NCI-H1436 (cell line): ENCODE results near the gene C11orf68.

Experiments used
- DNase-seq: peaks from one replicate; lab custom pipeline; 2025; lab: John Stamatoyannopoulos, UW

Gene C11orf68

DNA sequence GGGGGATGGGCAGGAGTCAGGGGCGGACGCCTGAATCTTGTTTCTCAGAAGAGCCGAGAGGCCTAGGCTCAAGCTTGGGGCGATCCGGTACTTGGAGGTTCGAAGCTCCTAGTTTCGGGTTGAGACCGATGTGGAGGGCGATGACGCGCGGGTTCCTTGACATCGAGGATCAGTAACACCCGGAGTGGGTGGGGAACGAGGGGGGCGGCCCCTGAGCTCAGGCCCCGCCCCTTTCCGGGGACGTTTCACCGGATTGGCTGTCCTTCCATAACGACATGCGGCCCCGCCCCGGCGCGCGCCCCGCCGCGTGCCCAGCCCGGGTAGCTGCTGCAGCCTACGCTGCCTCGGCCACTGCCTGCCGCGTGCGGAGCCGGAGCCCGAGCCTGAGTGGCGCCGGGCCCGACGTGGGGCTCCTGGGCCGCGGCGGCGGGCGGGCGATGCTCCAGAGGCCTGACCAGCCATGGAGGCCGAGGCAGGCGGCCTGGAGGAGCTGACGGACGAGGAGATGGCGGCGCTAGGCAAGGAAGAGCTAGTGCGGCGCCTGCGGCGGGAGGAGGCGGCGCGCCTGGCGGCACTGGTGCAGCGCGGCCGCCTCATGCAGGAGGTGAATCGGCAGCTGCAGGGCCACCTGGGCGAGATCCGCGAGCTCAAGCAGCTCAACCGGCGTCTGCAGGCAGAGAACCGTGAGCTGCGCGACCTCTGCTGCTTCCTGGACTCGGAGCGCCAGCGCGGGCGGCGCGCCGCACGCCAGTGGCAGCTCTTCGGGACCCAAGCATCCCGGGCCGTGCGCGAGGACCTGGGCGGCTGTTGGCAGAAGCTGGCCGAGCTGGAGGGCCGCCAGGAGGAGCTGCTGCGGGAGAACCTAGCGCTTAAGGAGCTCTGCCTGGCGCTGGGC, 28.3 kb downstream of the C11orf68 start, which contains the start of gene CCDC85B:
Gene CCDC85B (plus strand): TSS at position 350 of the 895 bp plus-strand sequence. CDS start 111 bp downstream, at position 461.
- peak; percentile 92 for DNase-seq

- DNase-seq: peak; percentile 95
These were observed 30.6 kb downstream of the C11orf68 start, which contains the start of gene FIBP for GRCh38 chr11:65888163-65888814. TSS of gene FIBP (minus strand) at chr11:65888471. CDS start at chr11:65888418, 53 bp downstream.

DNA sequence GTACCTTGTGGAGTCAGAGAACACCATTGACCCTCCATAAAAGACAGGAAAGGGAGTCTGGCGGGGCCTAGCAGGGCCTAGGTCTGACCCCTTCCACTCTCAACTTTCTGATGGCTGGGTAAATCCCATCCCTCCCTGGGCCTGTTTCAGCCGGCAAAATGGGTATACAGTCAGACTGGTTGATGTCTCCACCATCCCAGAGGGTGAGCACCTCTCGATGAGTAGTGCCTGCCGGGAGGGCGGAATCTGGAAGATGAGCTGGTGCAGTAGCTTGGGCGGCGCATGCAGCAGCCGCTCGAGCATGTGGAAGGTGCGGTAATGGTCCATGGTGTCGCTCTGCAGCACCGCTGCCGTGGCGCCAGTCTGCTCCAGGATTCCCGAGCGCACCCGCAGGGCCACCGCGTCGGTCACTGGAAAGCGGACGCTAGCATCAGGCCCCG, 31.1 kb downstream of the C11orf68 start:
- DNase-seq: no peak

GRCh38 chr11:65886826-65887722, 31.8 kb downstream of the C11orf68 start:
- DNase-seq: no peak

GRCh38 chr11:65885808-65886536, 32.9 kb downstream of the C11orf68 start:
- DNase-seq: no peak

GRCh38 chr11:65885231-65885630, 33.6 kb downstream of the C11orf68 start:
- no peak for DNase-seq

DNA sequence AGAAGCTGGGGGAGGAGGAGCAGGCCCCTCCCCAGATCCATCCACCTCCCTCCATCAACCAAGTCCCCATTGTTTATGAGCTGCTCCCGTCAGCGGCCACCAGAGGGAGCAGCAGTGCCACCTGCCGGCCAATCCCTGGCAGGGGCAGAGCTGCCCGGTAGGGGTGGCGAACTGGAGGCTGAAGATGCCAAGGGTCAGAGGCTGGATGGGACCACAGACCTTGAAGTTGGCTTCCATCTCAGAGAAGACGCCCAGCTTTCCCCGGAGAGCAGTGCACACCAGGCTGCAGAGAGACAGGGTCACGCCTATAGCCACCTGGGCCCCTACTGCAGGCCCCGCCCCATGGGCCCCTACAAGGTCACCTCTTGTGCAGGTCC, 34.2 kb downstream of the C11orf68 start:
- DNase-seq: peak; percentile 52

DNA sequence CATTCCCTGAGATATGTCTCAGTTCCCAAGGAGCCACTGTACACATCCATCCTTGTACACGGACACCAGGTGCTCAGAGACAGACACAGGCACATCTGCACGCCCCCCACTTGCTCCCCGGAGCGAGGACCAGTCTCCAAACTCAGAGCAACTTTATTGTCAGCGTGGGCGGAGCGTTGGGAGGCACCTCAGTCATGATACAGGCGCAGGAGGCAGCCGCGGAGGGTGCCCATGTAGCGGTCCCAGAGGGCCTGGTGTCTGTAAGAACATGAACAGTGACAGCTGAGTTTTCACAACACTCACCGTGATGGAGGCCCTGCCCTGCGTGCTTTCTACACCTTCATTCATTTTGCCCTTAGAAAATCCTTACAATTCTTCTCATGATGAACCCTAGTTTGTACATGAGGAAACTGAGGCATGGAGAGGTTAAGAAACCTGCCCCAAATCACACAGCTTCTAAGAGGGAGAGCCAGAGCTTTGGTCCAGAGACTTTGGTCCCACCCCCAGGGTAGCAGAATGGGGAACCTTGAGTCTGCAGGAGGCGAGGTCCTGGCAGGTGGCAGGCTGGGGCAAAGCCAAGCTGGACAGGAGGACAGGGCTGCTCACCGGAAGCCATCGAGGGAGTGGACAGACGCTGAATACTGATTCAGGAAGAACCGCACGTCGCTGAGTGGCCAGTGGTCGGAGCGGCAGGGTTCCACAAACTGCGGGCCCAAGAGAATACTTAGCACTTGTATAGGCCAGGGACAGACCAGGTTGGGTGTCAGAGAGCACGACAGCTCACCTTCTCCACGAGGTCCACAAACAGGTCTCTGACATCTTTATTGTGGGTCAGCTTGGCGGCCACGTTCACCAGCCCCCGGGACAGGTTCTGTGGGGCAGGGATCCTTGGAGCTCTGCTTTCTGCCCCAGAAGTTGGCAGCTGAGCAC, 34.8 kb downstream of the C11orf68 start:
- DNase-seq: no peak

DNA sequence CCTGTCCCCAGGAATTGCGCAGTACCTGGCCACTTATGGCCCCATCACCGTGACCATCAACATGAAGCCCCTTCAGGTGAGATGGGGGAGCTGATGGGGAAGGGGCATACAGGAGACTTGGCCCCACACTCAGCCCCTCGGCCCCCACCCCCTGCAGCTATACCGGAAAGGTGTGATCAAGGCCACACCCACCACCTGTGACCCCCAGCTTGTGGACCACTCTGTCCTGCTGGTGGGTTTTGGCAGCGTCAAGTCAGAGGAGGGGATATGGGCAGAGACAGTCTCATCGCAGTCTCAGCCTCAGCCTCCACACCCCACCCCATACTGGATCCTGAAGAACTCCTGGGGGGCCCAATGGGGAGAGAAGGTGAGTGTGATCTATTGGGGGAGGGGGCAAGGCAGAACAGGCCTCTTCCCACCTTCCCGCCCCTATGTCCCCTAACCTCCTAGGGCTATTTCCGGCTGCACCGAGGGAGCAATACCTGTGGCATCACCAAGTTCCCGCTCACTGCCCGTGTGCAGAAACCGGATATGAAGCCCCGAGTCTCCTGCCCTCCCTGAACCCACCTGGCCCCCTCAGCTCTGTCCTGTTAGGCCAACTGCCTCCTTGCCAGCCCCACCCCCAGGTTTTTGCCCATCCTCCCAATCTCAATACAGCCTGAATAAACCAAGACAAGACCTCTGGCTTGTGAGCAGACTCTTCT, 35.7 kb downstream of the C11orf68 start:
- DNase-seq: no peak

DNA sequence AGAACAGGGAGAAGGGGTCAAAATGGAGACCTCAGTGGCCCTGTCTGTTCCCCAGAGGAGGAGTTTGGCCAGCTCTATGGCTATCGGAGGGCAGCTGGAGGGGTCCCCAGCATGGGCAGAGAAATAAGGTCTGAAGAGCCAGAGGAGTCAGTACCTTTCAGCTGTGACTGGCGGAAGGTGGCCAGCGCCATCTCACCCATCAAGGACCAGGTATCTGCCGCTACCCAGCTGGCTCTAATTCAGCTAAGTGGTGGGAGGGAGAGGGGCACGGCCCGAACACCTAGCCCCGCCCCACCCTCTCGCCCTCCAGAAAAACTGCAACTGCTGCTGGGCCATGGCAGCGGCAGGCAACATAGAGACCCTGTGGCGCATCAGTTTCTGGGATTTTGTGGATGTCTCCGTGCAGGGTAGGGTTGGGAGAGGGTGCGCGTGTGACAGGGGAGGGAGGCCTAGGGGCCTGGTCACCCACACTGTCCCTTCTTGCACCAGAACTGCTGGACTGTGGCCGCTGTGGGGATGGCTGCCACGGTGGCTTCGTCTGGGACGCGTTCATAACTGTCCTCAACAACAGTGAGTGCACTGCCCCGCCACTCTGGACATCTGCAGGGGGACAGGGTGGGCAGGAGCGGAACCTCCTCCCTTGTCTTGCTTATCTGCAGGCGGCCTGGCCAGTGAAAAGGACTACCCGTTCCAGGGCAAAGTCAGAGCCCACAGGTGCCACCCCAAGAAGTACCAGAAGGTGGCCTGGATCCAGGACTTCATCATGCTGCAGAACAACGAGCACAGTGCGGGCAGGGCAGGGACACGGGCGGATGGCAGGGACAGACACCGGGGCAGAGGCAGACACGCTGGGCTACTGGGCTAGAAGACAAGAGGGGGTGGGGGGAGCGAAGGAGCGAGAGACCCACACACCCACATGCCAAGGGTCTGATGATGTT, 36.5 kb downstream of the C11orf68 start:
- no peak for DNase-seq

GRCh38 chr11:65880844-65881421, 37.9 kb downstream of the C11orf68 start:
- DNase-seq: no peak

DNA sequence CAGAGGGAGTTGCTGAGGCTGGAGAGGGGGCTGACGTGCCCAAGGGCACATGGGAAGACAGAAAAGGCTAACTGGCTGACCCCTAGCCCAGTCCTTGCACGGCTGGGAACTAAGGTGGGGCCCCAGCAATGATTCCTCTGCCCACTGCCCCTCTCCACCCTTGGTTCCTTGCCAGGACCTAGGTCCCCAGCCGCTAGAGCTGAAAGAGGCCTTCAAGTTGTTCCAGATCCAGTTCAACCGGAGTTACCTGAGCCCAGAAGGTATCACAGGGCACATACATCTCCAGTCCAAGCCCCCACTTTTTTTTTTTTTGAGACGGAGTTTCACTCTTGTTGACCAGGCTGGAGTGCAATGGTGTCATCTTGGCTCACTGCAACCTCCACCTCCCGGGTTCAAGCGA, 38.8 kb downstream of the C11orf68 start:
- no peak for DNase-seq

GRCh38 chr11:65879617-65880016, 39.2 kb downstream of the C11orf68 start, which contains the start of gene CTSW:
TSS of gene CTSW (plus strand) at chr11:65879837. CDS start at chr11:65879855, 18 bp downstream.
- no peak for DNase-seq

DNA sequence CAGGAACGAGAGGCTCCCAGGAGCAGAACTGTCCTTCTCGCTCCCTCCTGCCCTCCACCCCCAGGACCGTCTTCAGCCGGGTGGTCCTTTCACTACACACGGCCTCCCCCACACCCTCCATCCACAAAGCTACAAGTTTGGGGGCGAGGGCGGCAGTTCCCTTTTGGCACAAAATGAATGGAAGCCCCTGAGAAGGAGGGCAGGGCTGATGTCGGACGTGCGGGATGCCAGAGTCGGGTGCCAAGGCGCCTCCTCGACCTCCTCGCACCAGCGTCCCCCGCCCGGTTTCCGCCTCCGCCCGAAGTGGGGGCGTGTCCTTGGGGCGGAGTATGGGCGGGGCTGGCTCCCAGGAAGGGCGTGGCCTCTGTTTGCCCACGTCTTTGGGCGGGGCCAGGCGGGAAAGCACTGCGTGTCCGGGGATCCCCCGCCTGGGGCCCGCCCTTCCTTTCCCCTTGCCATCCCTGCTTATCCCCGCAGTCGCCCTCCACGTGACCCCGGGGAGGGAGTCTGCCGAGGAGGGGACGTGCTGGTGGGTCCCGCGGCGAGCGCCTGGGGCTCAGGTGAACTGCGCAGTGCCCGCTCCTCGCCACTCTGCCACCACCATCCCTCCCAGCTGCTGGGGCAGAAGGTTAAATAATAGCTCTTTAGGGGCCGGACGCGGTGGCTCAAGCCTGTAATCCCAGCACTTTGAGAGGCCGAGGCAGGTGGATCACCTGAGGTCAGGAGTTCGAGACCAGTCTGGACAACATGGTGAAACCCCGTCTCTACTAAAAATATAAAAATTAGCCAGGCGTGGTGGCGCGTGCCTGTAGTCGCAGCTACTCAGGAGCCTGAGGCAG, 45.3 kb downstream of the C11orf68 start:
- peak; percentile 94 for DNase-seq

GRCh38 chr11:65872586-65873317, 46.1 kb downstream of the C11orf68 start, which contains the start of gene EFEMP2:
TSS of gene EFEMP2 (minus strand) at chr11:65872800. CDS start at chr11:65872354, 446 bp downstream.
- no peak for DNase-seq
